ENCODE results near the gene MTG1.
"Not testable (repeated sequence)": the region's sequence is repeated elsewhere in the genome, so short reads cannot be mapped to it uniquely, and the experiment has no call there.

Gene MTG1

DNA sequence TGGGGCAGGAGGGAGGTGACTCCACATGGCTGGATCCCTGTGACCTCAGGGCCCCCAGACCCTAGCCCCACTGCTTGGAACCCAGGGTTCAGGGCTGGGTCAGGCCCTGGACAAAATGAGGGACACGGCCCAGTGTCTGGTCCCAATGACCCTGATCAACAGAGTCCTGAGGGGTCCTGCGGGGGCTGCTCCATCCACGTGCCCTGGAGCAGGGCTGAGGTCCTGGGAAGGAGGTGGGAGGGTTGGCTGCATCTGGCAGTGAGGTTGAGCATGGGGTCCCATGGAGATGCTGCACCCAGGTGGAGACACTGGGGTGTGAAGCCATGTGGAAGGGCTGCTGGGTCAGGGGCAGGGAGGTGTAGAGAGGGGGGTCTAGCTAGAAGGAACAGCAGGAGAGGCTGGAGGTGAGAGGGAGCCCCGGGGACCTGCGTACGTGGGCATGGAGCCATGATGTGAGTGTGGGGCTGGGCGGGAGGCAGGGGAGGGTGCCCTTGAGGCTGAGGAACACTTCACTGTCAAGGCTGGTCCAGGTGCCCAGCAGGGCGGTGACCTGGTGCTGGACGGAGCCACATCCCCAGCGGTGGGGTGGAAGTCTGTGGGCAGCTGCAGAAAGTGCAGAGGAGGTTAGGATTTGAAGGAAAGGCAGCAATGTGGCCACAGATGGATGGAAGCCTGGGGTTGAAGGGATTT, 60.4 kb downstream of the MTG1 start:
- DNase-seq: no peak

DNA sequence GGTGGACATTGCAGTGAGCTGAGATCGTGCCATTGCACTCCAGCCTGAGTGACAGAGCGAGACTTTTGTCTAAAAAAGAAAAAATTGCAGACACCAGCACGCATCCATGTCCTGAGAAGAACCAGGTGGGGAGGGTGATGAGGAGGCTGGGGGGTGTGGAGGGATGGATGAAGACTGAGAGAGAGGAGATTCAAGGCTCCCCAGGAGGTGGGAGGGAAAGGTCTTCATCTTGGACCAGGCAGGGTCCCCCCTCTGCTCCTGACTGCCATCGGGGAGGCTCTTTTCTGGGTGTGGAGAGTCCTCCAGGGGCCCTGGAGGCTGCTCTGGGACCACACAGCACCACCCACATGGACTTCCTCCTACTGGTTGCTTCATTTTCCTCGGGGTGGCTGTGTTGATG, 61.2 kb downstream of the MTG1 start:
- no peak for DNase-seq

DNA sequence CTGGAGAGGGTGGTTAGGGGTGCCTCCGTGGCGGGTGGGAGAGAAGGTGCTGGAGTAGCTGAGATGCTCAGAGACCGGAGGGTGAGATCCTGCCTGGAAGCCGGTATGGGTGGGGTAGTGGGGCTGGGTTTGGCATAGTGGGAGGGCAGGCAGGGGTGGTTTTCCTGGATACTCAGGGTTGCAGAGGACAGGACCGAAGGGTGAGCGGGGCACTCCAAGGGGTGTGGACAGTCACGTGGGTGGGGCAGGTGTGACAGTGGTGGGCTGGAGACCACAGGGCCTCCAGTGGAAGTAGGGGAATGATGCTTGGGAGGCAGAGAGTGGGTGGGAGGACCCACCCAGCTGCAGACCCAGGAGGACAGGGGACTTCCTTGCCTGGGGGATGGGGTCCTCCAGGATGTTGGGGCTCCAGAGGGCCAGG, 61.7 kb downstream of the MTG1 start:
- DNase-seq: no peak

DNA sequence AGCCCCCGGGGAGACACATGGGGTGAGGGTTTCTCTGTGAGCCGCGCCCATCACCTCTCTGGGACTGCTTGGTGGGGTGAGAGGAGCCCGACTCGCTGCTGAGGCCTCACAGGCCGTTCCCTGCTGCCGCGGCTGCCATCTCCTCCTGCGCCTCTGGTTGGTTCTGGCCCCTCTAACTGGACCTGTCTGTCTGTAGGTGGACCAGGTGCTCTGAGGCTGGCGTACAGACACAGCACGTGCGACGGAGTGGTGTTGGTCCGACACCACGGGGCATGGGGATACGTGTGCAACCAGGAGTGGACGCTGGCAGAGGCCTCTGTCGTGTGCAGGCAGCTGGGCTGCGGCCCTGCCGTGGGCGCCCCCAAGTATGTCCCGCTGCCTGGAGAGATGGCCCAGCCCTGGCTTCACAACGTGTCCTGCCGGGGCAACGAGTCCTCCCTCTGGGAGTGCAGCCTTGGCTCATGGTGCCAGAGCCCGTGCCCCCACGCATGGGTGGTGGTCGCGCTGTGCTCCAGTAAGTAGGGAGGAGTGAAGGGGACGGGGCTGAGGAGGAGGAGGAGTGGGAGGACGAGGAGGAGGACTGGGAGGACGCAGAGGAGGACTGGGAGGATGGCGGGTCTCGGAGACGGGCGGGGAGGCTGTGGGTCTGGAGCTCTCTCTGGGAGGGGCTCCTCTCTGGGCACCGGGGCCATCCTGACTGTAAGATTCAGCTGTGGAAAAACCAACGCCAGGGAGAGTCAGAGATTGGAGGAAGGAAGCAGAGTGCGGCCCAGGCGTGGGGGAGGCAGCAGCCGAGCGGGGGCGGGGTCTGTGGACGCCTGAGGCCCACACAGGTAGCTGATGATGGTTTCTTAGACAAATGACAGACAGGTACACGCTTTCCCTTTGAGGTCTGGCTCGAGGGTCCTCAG, 62.3 kb downstream of the MTG1 start:
- DNase-seq: no peak

DNA sequence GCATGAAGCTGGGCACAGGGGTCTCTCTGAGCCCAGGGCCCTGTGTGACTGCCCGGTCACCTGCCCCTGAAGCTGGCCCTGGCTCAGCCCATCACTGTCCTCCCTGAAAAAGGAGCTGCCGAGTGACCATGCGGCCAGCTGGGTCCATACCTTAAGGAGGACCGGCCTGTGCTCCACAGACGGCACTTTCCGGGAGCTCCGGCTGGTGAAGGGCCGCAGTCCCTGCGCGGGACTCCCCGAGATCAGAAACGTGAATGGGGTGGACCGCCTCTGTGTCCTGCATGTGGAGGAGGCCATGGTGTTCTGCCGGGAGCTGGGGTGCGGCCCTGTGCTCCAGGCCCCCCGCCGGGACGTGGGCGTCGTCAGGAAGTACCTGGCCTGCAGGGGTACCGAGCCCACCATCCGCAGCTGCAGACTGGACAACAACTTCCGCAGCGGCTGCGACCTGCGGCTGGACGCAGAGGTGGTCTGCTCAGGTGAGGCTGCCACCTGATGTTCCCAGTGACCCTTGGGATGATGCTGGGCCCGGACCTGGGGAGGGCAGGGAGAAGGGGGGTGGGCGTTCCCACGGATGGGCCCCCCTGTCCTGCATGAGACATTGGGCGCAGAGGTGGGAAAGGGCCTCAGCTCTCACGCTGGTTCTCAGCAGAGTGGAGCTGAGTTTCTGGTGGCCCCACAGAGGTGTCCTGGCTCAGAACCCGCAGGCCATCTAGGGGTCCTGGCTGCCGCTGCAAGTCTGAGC, 63.3 kb downstream of the MTG1 start:
- no peak for DNase-seq

DNA sequence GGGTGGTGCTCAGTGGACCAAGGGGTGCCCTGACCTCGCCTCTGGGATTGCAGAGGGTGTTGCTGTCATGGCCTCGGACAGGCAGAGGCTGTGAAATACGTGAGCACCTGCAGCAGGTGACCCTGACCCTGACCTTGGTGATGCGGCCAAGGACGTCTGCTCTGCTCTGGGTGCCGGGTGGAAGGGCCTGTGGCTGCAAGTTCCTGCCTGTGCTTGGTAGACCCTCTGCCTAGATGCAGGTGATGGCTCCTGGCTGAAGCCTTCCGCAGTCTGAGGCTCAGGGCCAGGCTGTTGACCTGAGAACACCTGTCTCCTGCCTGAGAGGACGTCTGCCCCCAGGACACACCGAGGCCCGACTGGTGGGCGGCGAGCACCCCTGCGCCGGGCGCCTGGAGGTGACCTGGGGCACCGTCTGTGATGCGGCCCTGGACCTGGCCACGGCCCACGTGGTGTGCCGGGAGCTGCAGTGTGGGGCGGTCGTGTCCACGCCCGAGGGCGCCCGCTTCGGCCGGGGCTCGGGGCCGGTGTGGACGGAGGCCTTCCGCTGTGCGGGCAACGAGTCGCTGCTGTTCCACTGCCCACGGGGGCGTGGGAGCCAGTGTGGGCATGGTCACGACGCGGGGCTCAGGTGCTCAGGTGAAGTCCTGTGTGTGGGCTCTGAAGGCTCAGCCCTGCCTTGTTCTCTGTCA, 64.2 kb downstream of the MTG1 start:
- DNase-seq: no peak

DNA sequence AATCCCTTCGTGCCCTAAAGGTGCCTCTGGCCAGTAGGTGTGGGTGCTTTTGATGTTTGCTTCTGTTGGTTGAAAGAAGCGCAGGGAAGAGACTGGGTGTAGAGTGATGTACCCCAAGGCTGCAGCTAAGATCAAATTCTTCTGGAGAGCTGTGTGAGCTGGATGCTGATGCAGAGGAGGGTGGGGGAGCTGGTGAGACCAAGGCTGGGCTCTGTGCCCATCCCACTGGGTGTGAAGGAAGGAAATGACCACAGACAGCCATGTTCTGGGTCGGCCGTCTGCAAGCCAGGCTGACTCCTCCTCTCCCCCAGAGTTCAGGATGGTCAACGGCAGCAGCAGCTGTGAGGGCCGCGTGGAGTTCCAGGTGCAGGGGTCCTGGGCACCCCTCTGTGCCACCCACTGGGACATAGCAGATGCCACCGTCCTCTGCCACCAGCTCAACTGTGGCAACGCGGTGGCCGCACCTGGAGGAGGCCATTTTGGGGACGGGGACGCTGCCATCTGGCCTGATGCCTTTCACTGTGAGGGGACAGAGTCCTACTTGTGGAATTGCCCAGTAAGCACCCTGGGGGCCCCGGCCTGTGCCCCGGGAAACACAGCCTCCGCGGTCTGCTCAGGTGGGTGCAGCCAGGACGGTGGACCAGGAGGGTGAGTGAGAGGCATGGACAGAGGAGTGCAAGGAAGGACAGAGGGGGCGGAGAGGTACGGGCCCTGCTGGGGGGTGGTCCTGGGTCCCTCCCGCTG, 64.9 kb downstream of the MTG1 start:
- no peak for DNase-seq

DNA sequence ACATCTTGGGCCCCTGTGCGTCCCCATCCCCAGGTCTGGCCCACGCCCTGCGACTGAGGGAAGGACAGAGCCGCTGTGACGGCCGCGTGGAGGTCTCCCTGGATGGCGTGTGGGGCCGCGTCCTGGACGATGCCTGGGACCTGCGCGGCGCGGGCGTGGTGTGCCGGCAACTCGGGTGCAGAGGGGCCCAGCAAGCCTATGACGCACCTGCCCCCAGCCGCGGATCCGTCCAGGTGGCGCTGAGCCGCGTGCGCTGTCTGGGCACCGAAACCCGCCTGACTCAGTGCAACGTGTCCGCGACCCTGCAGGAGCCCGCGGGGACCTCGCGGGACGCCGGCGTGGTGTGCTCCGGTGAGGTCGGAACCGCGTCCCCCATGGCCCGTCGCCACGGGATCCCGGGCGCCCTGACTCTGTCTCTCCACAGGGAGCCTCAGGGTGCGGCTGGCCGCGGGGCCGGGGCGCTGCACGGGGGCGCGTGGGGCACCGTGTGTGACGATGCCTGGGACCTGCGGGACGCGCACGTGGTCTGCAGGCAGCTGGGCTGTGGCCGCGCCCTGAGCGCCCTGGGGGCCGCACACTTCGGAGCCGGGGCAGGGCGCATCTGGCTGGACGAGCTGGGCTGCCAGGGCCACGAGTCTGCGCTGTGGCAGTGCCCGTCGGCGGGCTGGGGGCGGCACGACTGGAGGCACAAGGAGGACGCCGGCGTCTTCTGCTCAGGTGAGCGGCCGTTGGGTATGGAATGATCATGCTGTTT, 65.7 kb downstream of the MTG1 start:
- DNase-seq: no peak

DNA sequence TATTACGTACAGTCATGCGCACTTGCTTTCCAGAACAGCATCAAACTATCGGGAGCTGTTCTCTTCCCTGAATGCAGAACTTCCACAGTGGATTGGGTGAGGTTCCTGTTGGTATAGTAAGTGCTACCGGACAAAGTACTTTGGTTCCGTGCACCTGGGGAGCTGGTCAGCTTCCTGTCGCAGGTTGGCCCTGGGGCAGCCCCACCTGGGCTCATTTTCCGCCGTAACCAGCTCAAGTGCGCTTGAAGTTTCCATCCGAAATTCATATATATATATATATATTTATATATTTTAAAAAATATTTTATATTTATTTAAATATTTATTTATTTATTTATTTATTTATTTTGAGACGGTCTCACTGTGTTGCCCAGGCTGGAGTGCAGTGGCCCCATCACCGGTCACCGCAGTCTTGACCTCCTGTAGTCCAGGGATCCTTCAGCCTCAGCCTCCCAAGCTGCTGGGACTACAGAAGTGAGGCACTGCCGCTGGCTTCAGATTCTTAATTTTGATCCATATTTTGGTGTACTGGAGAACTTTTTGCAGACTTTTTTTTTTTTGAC, 66.3 kb downstream of the MTG1 start:
- no peak for DNase-seq

DNA sequence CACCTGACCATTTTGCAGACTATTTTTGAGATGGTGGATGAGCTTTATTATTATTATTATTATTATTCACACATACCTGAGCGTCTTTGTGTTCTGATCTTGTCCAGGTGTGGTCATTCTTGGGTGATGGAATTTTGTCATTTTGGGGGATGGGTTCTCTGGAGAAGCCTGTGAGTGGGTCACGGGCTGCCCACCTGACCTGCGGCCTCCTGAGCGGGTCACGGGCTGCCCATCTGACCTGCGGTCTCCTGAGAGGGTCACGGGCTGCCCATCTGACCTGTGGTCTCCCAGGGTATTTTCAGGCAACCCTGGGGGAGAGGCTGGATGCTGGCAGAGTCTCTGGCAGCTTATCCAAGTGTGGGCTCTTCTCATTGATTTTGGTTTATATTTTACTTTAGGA, 67.1 kb downstream of the MTG1 start:
- no peak for DNase-seq

DNA sequence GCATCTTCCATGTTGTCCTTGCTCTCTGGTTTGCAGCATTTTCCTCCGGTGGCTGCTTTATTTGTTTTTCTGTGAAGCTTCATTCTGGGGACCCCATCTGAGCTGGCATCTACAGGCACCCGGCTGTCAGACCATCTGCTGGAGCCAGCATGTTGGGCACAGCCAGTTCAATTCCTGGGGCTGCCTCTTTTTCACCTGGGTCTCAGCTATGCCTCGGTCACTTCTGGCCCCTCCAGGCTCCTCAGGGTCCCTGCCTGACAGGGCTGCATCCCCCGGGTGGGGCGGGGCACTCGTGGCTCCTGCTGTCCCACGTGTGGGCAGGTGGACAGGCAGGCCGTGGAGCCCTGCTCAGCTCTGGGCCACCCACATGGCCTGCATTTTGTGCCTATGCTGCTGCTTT, 67.9 kb downstream of the MTG1 start:
- DNase-seq: no peak

DNA sequence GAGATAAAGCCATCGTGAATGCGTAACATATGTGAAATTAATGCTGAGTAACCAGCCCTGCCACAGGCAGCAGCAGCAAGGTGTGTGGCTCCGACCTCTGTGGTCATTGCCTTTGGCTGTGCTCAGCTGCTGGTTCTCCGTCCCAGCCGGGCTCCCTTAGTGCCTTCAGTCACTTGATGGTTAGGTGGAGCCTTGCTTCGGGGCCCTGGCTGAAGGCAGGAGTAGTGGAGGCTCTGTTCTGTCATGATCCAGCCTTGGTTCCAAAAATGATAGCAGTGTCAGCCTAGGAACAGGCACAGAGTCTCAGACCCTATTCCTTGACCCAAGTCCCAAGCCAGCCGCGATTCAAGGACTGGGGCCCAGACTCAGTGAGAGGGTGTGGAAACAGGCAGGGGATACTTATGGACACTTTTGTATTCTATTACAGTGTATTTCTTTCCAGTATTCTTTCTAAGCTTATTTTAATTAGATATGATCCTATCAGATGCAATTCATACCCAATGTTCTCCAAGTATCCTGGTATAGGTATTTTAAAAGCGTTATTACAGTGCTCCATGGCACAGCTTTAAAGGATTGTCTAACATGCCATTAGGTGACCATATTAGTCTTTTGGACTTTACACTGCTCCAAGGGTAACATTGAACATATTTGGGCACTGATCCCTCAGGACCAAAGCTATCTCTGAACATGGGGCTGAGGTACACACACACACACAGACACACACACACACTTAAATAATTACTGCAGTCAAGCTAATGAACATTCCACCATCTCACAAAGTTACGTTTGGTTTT, 68.8 kb downstream of the MTG1 start:
- DNase-seq: no peak

DNA sequence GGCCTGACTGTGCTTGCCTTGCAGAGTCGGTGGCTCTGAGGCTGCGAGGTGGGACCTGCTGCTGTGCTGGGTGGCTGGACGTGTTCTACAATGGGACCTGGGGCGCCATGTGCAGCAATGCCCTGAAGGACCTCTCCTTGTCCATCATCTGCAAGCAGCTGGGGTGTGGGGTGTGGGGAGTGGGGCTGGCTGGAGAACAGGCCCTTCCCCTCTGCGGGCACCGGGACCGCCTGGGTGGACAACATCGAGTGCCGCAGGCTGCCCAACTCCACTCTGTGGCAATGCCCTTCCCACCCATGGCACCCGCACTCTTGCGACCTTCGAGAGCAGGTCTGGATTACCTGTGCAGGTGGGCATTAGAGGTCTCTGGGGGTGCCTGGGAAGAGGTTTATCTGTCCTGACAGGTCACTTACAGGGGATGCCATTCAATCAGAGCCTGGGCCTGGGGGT, 70.7 kb downstream of the MTG1 start:
- no peak for DNase-seq

DNA sequence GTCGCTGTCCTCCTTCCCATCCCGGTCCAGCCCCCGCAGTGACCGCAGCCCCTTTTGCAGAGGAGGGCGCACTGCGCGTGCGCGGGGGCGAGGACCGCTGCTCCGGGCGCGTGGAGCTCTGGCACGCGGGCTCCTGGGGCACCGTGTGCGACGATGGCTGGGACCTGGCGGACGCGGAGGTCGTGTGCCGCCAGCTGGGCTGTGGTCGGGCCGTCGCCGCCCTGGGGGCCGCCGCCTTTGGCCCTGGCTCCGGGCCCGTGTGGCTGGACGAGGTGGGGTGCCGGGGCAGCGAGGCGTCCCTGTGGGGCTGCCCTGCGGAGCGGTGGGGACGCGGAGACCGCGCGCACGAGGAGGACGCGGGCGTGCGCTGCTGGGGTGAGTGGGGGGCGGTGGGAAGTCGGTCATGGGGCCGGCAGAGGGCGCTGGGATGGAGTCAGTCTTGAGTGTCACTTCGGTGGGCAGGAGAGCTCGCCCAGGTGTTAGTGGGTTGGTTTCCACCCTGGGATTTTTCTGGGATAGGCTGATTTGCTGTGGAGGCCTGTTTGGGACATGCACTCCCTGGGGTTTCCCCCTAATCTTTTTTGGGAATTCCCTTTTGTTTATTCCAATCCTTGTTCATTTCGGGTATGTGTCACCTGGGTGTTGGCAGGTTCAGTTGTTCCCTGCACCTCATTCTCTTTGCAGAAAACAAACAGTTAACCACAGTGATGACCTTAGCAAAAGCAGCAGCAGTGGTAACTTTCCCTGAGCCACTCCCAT, 71.4 kb downstream of the MTG1 start:
- DNase-seq: no peak

DNA sequence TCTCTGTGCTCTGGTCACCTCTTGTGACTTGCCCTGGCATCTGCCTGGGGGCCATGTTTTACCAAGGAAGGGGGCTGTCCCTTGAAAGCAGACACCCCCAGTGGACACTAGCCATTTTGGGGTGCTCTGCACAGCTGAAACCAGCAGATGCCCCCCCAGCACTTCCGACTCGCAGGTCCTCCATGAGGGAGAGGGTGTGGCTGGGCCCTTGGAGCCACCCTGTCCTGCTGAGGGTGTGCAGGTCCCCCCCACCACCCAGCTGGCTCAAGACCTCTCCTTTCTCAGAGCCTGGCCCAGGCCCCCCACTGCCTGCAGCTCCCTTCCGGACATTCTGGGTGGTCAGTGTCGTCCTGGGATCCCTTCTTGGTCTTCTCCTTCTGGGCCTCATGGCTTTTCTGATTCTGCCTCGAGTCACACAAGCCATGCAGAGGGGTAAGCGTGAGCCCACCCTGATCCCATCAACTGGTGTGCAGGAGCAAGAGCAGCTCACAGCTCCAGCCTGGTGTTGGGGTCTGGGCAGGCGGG, 72.1 kb downstream of the MTG1 start:
- no peak for DNase-seq

DNA sequence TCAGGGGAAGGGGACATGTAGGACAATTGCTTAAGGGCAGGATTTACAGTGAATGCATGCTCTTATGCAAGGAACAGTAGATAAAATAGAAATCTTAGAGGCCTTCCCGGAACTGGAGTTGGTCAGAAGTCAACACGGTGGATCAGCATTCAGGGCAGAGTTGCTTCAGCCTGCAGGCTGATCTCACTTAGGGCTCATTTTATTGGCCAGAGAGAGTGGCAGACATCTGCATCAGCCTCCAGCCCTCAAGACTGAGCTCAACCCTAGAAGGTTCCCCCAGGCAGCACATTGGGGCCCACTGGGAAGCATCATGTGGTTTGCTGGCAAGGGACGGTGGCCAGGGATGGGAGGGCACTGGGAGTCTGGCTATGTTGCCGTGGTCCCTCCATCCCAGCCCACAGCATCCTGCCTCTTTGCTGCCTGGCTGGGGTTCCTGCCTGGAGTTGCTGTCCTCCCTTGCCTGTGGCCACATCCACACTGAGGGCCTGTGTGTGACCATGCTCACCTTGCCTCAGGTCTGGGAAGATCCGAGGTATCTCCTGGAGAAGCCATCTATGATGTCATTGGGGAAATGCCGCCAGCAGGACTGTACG, 72.8 kb downstream of the MTG1 start:
- no peak for DNase-seq

DNA sequence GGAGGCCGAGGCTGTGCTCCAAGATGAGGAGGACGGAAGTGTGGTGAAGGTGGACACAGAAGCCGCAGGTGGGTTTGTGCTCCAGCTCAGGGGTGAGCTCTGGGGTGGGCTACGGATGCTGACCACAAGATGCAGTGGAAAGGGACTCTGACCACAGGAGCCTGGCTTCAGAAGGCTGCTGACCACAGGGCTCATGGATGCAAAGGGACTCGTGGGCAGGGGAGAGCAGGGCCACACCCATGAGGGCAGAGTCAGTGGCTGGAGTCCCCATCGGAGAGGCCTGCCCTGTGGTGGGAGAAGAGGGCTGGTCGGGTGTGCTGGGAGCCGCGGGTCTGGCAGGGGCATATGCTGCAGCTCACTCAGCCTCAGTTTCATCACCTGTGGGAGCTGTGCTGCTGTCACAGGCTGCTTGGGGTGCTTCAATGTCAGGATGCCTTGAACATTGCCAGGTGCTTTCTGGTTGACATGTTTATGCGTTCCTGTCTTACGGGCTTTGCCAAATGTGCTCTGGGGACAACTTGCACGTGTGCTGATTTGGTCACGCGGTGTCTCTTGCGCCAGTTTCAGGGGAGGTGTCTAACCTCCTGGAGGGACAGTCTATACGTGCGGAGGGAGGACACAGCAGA, 73.4 kb downstream of the MTG1 start:
- DNase-seq: no peak

DNA sequence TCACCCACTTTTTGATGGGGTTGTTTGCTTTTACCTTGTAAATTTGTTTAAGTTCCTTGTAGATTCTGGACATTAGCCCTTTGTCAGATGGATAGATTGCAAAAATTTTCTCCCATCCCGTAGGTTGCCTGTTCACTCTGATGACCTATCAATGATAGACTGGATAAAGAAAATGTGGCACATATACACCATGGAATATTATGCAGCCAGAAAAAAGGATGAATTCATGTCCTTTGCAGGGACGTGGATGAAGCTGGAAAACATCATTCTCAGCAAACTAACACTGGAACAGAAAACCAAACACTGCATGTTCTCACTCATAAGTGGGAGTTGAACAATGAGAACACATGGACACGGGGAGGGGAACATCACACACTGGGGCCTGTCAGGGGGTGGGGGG, 75.2 kb downstream of the MTG1 start:
- DNase-seq: not testable (repeated sequence)

Measured in hematopoietic multipotent progenitor cell treated with erythropoietin and hydrocortisone succinate and interleukin-3 and kit ligand, for 8 days (in vitro differentiated cells).